GM12878 (cell line): ENCODE results near the gene AP4B1. TPM values are rescaled to one million over a fixed set of nuclear protein-coding genes. Genes with fewer than 3 reads are reported as not detected.
A peak's percentile ranks its signal among the peaks of the same experiment; 100 is the strongest.

ENCODE experiments used
- ATAC-seq: fragments of 200-7000 bp; cut with Tn5 transposase; 3 replicates; pipeline ENCODE4 v1.9.1; 2020; ENCODE audit warnings: mild to moderate bottlenecking, moderate library complexity
- BruUV-seq: library from RNA; stranded (reverse); fragments of 400-500 nt; replicated peaks from 2 replicates; lab custom pipeline; 2021; lab: Mats Ljungman, UMichigan
- CTCF ChIA-PET: fragments of 300-600 bp; sonication (Branson Sonifier 250); formaldehyde crosslinking; extraction: SDS; loops from one replicate; lab custom pipeline; 2021; ENCODE audit warnings: inconsistent platforms; lab: Yijun Ruan, JAX
- POLR2A ChIA-PET: fragments of 350-600 bp; formaldehyde crosslinking; extraction: SDS; loops from one replicate; lab custom pipeline; 2021; ENCODE audit warnings: inconsistent platforms; lab: Charles Lee
- RAD21 ChIA-PET: fragments of 300-600 bp; sonication (Branson Sonifier 250); formaldehyde crosslinking; loops from one replicate; lab custom pipeline; 2023; ENCODE audit warnings: antibody characterized with exemption; ENCODE audit not compliant: unreplicated experiment; lab: Charles Lee
- SMC1A ChIA-PET: fragments of 300-600 bp; sonication (Branson Sonifier 250); formaldehyde crosslinking; loops from one replicate; lab custom pipeline; 2023; ENCODE audit not compliant: unreplicated experiment, uncharacterized antibody; lab: Charles Lee
- DNase-seq: peaks from one replicate; pipeline ENCODE4 v3.0.0-alpha.2; 2011; ENCODE audit warnings: low read depth, low spot score
- FAIRE-seq: peaks from 3 replicates; lab custom pipeline; 2011; peaks lifted over from hg19 to GRCh38; lab: Jason Lieb, UNC
- H2AFZ ChIP-seq: 2 replicates; pipeline ENCODE4 v1.6.0; 2011; ENCODE audit warnings: low read depth, low read length, control low read depth; ENCODE audit not compliant: control insufficient read depth
- H3K27ac ChIP-seq: 2 replicates; pipeline ENCODE4 v1.5.1; 2011; ENCODE audit warnings: control low read depth; ENCODE audit not compliant: control insufficient read depth, insufficient read depth
- H3K27me3 ChIP-seq, 2 experiments: replicated peaks in 1 of 2; 2 replicates each; pipeline versions ENCODE4 v1.6.0 to v1.6.1; 2011; ENCODE audit warnings: low read length in 1 of 2; ENCODE audit not compliant: control insufficient read depth in 2 of 2, insufficient read depth in 2 of 2
- H3K36me3 ChIP-seq, 2 experiments: 2 replicates each; pipeline ENCODE4 v1.5.1; 2011; ENCODE audit warnings: low read length in 1 of 2; ENCODE audit not compliant: control insufficient read depth in 2 of 2, insufficient read depth in 2 of 2
- H3K4me1 ChIP-seq: 2 replicates; pipeline ENCODE4 v1.6.1; 2011; ENCODE audit warnings: mild to moderate bottlenecking, low read length, moderate library complexity, mixed read lengths; ENCODE audit not compliant: control insufficient read depth, insufficient read depth
- H3K4me2 ChIP-seq: 2 replicates; pipeline ENCODE4 v1.6.0; 2011; ENCODE audit warnings: control low read depth; ENCODE audit not compliant: control insufficient read depth, insufficient read depth
- H3K4me3 ChIP-seq: fragments of 200-600 bp; sonication (generic); 2 replicates; pipeline ENCODE4 v1.5.1; 2016
- H3K79me2 ChIP-seq: 2 replicates; pipeline ENCODE4 v1.6.0; 2011; ENCODE audit warnings: low read length; ENCODE audit not compliant: control insufficient read depth, insufficient read depth
- H3K9ac ChIP-seq: 2 replicates; pipeline ENCODE4 v1.8.0; 2011; ENCODE audit warnings: low read length, control low read depth, mixed read lengths; ENCODE audit not compliant: control insufficient read depth, insufficient read depth
- H3K9me3 ChIP-seq: replicated peaks from 3 replicates; pipeline ENCODE4 v1.5.1; 2011; ENCODE audit warnings: mild to moderate bottlenecking, low read length; ENCODE audit not compliant: control insufficient read depth, insufficient read depth
- H4K20me1 ChIP-seq: 2 replicates; pipeline ENCODE4 v1.6.0; 2011; ENCODE audit not compliant: control insufficient read depth, insufficient read depth
- BCL3 ChIP-seq: IDR thresholded peaks from 2 replicates; pipeline ENCODE4 v1.6.1; 2011; ENCODE audit warnings: borderline replicate concordance, low read depth, mild to moderate bottlenecking, moderate library complexity, low read length; ENCODE audit not compliant: insufficient read depth, poor library complexity, severe bottlenecking
- BMI1 ChIP-seq: fragments of 450-650 bp; IDR thresholded peaks from 2 replicates; pipeline ENCODE4 v1.6.1; 2016; ENCODE audit warnings: mild to moderate bottlenecking, moderate library complexity, borderline replicate concordance
- DPF2 ChIP-seq: fragments of 450-650 bp; IDR thresholded peaks from 2 replicates; pipeline ENCODE4 v1.6.1; 2017; ENCODE audit warnings: mild to moderate bottlenecking
- LARP7 ChIP-seq: fragments of 450-650 bp; IDR thresholded peaks from 2 replicates; pipeline ENCODE4 v1.6.1; 2017; ENCODE audit warnings: mild to moderate bottlenecking
- NFXL1 ChIP-seq: fragments of 450-650 bp; IDR thresholded peaks from 2 replicates; pipeline ENCODE4 v1.6.1; 2017; ENCODE audit warnings: antibody characterized with exemption, mild to moderate bottlenecking, borderline replicate concordance
- RUNX3 ChIP-seq: IDR thresholded peaks from 2 replicates; pipeline ENCODE4 v1.6.1; 2012; ENCODE audit warnings: low read length, inconsistent platforms
- SREBF2 ChIP-seq: IDR thresholded peaks from 2 replicates; pipeline ENCODE4 v1.6.1; 2012; ENCODE audit warnings: mild to moderate bottlenecking, low read length
- TCF3 ChIP-seq: IDR thresholded peaks from 2 replicates; pipeline ENCODE4 v1.6.1; 2012; ENCODE audit warnings: low read depth, mild to moderate bottlenecking, low read length, borderline replicate concordance; ENCODE audit not compliant: insufficient read depth
- WGBS: methylation state at CpG from one replicate; pipeline ENCODE4 v1.1.6; 2016; ENCODE audit warnings: low lambda C conversion rate; ENCODE audit not compliant: insufficient replicate concordance, insufficient coverage; ENCODE audit errors: missing lambda C conversion rate; 5-methylcytosine and 5-hydroxymethylcytosine counted together
- in situ Hi-C: fragments of 300-500 bp; cut with MboI; formaldehyde crosslinking; loops from 9 replicates; pipeline ENCODE4 v1.14.3; 2018; ENCODE audit warnings: mixed read lengths
- intact Hi-C: fragments of 100-400 bp; cut with micrococcal nuclease; formaldehyde crosslinking; loops from one replicate; pipeline ENCODE4 v1.14.2; 2022; ENCODE audit not compliant: unreplicated experiment
- polyA plus RNA-seq, 11 experiments: library from polyadenylated mRNA; depleted of rRNA in 4 of 11; unstranded in 6 of 11; stranded (reverse) in 5 of 11; fragments of >200 nt; fragmentation: Nextera tagmentation in 4 of 11; fragmentation: Illumina TruSeq in 1 of 11; extraction: Ambion mirVana in 4 of 11; extraction: Trizol in 1 of 11; gene quantifications; 1 replicate in 1 of 11; 2 replicates in 10 of 11; pipeline versions ENCODE4 v1.2.1 to v1.2.3, GENCODE V29; 2011 to 2016; ENCODE audit warnings: inconsistent platforms in 2 of 11, missing spikeins in 2 of 11, low read depth in 1 of 11
- total RNA-seq, 4 experiments: library from RNA; depleted of rRNA in 3 of 4; stranded (reverse); fragments of >200 nt in 3 of 4; fragmentation: Illumina TruSeq in 1 of 4; extraction: Trizol in 1 of 4; gene quantifications; 2 replicates each; pipeline versions ENCODE4 v1.2.1 to v1.2.3, GENCODE V29; 2013 to 2021
- TF ChIP-seq, protein P1 (sequence below): IDR thresholded peaks from 2 replicates; pipeline ENCODE4 v1.6.1; 2012; ENCODE audit warnings: improper control_type of control experiment, low read depth, low read length; ENCODE audit not compliant: insufficient replicate concordance
- TF ChIP-seq, protein P2 (sequence below): IDR thresholded peaks from 2 replicates; pipeline ENCODE4 v1.6.1; 2012; ENCODE audit warnings: low read length, inconsistent platforms
- TF ChIP-seq, protein P3 (sequence below): fragments of 450-650 bp; formaldehyde crosslinking; IDR thresholded peaks from 2 replicates; pipeline ENCODE4 v1.5.0; 2022; ENCODE audit warnings: mild to moderate bottlenecking, missing genetic modification characterization

The AP4B1 gene
- total and polyA plus RNA-seq, 10 of the 15 experiments (the other 5 are each of a cell fraction or from before 2014, with no cell fraction given) = 27.2 to 61.0 (median 33.0) TPM

DNA sequence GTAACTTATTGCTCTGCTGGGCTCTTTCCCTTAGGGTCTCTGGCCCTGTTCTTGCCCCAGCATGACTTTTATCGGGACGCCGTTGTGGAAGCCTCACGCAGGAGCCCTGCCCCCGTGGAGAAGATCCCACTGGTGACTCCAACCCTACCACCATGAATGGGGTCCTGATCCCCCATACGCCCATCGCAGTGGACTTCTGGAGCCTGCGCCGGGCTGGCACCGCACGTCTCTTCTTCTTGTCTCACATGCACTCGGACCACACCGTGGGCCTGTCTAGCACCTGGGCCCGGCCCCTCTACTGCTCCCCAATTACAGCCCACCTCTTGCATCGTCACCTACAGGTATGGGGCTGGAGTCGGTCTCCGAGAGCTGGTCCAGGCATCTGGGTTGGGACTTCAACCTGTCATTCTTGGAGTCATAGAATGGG, 849 bp upstream of the AP4B1 start:
- POLR2A ChIA-PET = interaction anchor here (0.6 to 5.8 kb wide), 5 partner anchors 10 to 47 kb away, joined by 4 to 68 read pairs (median 38); partner anchors contain the start of gene HIPK1
- DNase-seq (no peak), ATAC-seq (peak; percentile 27), FAIRE-seq (no peak)
- Histone ChIP-seq H3K79me2 (peaks cover 38% of the 10 kb centered on the region), H3K4me3 (peak overlapping the region; percentile 91), H4K20me1 (no peaks in the 10 kb centered on the region), H3K36me3 (peaks cover 0 to 9% of the 10 kb centered on the region in 2 experiments; a peak in 1 of 4 replicates), H3K4me2 (peak overlapping the region; percentile 95), H2AFZ (peak overlapping the region; percentile 95), H3K4me1 (peaks cover 3% of the 10 kb centered on the region), H3K27me3 (no peaks in the 10 kb centered on the region), H3K9me3 (no peaks in the 10 kb centered on the region), H3K9ac (peak overlapping the region; percentile 93), H3K27ac (peak overlapping the region; percentile 84)
- intact Hi-C loops = loop anchor here (1.0 to 10.0 kb wide), 6 partner anchors 24 to 151 kb away; partner anchors contain the start of genes HIPK1, PHTF1 and RSBN1
- SMC1A ChIA-PET = interaction anchor here (1.0 to 7.9 kb wide), 11 partner anchors 11 to 72 kb away, joined by 3 to 205 read pairs (median 19); partner anchors contain the start of genes BCL2L15 and HIPK1
- CTCF ChIA-PET = interaction anchor here (1.0 to 7.7 kb wide), 8 partner anchors 16 to 377 kb away, joined by 3 to 79 read pairs (median 41); partner anchors contain the start of gene HIPK1
- TSS peak; percentile 75 for BruUV-seq
- in situ Hi-C loops = no loop called here
- RAD21 ChIA-PET = interaction anchor here (0.8 to 4.0 kb wide), 9 partner anchors 15 to 71 kb away, joined by 3 to 110 read pairs (median 38); partner anchors contain the start of gene HIPK1
- 4% methylated on average over 15 of the region's 17 CpGs for WGBS
- TF ChIP-seq DPF2 (peak; percentile 72; the same call in 1 of the 2 replicates), LARP7 (peak; percentile 78; the same call in 1 of the 2 replicates), RUNX3 (no peak), TCF3 (no peak), BCL3 (no peak), NFXL1 (no peak), SREBF2 (no peak), BMI1 (no peak)
- TF ChIP-seq, protein P1, sequence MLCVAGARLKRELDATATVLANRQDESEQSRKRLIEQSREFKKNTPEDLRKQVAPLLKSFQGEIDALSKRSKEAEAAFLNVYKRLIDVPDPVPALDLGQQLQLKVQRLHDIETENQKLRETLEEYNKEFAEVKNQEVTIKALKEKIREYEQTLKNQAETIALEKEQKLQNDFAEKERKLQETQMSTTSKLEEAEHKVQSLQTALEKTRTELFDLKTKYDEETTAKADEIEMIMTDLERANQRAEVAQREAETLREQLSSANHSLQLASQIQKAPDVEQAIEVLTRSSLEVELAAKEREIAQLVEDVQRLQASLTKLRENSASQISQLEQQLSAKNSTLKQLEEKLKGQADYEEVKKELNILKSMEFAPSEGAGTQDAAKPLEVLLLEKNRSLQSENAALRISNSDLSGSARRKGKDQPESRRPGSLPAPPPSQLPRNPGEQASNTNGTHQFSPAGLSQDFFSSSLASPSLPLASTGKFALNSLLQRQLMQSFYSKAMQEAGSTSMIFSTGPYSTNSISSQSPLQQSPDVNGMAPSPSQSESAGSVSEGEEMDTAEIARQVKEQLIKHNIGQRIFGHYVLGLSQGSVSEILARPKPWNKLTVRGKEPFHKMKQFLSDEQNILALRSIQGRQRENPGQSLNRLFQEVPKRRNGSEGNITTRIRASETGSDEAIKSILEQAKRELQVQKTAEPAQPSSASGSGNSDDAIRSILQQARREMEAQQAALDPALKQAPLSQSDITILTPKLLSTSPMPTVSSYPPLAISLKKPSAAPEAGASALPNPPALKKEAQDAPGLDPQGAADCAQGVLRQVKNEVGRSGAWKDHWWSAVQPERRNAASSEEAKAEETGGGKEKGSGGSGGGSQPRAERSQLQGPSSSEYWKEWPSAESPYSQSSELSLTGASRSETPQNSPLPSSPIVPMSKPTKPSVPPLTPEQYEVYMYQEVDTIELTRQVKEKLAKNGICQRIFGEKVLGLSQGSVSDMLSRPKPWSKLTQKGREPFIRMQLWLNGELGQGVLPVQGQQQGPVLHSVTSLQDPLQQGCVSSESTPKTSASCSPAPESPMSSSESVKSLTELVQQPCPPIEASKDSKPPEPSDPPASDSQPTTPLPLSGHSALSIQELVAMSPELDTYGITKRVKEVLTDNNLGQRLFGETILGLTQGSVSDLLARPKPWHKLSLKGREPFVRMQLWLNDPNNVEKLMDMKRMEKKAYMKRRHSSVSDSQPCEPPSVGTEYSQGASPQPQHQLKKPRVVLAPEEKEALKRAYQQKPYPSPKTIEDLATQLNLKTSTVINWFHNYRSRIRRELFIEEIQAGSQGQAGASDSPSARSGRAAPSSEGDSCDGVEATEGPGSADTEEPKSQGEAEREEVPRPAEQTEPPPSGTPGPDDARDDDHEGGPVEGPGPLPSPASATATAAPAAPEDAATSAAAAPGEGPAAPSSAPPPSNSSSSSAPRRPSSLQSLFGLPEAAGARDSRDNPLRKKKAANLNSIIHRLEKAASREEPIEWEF = no peak
- TF ChIP-seq, protein P2, sequence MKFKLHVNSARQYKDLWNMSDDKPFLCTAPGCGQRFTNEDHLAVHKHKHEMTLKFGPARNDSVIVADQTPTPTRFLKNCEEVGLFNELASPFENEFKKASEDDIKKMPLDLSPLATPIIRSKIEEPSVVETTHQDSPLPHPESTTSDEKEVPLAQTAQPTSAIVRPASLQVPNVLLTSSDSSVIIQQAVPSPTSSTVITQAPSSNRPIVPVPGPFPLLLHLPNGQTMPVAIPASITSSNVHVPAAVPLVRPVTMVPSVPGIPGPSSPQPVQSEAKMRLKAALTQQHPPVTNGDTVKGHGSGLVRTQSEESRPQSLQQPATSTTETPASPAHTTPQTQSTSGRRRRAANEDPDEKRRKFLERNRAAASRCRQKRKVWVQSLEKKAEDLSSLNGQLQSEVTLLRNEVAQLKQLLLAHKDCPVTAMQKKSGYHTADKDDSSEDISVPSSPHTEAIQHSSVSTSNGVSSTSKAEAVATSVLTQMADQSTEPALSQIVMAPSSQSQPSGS = 0 out of 2 replicates have a peak, but pooled peaks have one; percentile 38
- TF ChIP-seq, protein P3, sequence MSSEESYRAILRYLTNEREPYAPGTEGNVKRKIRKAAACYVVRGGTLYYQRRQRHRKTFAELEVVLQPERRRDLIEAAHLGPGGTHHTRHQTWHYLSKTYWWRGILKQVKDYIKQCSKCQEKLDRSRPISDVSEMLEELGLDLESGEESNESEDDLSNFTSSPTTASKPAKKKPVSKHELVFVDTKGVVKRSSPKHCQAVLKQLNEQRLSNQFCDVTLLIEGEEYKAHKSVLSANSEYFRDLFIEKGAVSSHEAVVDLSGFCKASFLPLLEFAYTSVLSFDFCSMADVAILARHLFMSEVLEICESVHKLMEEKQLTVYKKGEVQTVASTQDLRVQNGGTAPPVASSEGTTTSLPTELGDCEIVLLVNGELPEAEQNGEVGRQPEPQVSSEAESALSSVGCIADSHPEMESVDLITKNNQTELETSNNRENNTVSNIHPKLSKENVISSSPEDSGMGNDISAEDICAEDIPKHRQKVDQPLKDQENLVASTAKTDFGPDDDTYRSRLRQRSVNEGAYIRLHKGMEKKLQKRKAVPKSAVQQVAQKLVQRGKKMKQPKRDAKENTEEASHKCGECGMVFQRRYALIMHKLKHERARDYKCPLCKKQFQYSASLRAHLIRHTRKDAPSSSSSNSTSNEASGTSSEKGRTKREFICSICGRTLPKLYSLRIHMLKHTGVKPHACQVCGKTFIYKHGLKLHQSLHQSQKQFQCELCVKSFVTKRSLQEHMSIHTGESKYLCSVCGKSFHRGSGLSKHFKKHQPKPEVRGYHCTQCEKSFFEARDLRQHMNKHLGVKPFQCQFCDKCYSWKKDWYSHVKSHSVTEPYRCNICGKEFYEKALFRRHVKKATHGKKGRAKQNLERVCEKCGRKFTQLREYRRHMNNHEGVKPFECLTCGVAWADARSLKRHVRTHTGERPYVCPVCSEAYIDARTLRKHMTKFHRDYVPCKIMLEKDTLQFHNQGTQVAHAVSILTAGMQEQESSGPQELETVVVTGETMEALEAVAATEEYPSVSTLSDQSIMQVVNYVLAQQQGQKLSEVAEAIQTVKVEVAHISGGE (CRISPR knock-in tag) = no peak
